ENCODE measurements around the gene RAB15.
"Not testable (repeated sequence)": the region's sequence is repeated elsewhere in the genome, so short reads cannot be mapped to it uniquely, and the experiment has no call there.

The RAB15 gene

DNA sequence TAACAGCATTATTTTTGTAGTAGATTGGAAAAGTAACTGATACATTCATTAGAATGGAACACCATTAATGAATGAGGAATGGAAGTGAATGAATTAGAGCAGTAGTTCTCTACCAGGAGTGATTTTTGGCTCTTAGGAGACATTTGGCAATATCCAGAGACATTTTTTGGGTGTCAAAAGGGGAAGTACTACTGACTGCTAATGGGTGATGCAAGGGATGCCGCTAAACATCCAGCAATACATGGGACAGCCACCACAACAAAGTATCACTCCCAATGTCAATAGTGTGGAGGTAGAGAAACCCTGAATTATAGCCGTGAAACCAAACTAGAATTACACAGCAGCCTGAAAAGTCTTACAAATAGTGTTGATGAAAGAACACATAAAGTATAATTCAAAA, 56.3 kb downstream of the RAB15 start:
- H3K27ac ChIP-seq (ENCODE audit: low read length), result no peak overlapping the region
- 0 out of 2 replicates have a peak, but pooled peaks cover 6% of the 10 kb centered on the region for H3K4me1 ChIP-seq (ENCODE audit: insufficient read depth, low read length)
- H3K36me3 ChIP-seq (ENCODE audit: insufficient read depth, low read depth, low read length), result no peaks in the 10 kb centered on the region
- no peaks in the 10 kb centered on the region for H3K9me3 ChIP-seq (ENCODE audit: insufficient read depth, low read depth, low read length)
- H3K27me3 ChIP-seq (ENCODE audit: insufficient read depth, low read length), result no peaks in the 10 kb centered on the region
- 0 out of 2 replicates have a peak overlapping the region, but pooled peaks have one; percentile 81 for H3K4me3 ChIP-seq (ENCODE audit: low read length)
- H3K9ac ChIP-seq (ENCODE audit: low read depth, low read length), result peak overlapping the region; percentile 96; the same call in 1 of the 2 replicates

DNA sequence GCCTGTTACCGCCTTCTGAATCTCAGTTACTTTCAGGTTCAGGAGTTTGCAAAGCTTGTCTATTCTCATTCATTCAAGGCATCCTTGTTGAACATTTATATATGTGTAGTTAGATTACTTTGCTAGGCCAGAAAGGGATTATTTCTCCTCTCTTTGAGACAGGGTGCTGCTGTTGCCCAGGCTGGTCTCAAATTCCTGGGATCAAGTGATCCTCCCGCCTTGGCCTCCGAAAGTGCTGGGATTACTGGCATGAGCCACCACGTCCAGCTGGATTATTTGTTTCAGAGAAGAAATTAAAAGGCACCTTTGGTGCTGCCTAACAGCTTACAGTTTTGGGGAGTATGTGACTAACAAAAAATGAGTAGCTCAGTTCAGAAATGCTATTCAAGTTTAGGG, 57.1 kb downstream of the RAB15 start:
- Histone ChIP-seq H3K9ac (ENCODE audit: low read depth, low read length) (peak overlapping the region; percentile 96), H3K27me3 (ENCODE audit: insufficient read depth, low read length) (no peaks in the 10 kb centered on the region), H3K27ac (ENCODE audit: low read length) (peak overlapping the region; percentile 92), H3K9me3 (ENCODE audit: insufficient read depth, low read depth, low read length) (no peaks in the 10 kb centered on the region), H3K4me3 (ENCODE audit: low read length) (peak overlapping the region; percentile 81), H3K4me1 (ENCODE audit: insufficient read depth, low read length) (0 out of 2 replicates have a peak, but pooled peaks cover 6% of the 10 kb centered on the region), H3K36me3 (ENCODE audit: insufficient read depth, low read depth, low read length) (no peaks in the 10 kb centered on the region)

DNA sequence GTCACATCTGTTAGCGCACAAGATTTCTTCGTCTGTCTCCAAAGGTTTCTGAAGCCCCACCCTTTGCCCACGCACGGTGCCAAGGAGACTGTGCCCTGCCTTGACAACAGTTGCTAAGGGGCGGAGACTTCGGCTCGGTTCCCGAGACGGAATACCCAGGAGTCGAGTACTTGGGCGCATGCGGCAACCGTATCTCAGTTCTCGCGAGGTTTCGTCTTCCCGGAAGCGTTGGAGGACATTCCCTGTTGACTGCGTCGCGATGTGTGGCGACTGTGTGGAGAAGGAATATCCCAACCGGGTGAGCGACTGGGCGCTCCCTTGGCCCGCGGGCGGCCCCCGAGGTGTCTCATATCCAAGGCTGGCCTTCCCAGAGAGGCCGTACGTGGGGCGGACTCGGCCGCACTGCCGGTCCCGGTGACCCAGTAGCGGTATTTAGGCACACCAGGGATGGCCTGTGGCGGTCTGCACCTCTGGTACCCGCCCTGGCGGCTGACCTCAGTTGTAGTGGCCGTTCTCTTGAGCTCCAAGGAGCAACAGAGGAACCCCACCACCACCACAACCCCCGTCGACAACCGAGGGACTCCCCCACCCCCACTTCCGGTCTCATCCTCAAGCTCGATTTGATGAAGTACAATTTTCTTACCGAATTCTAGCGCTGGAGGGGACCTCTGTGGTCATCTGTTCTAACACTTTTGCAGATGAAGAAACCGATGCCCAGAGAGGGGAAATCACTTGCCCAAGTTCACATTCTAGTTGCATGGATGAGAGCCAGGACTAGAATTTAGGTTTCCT, 57.7 kb downstream of the RAB15 start, which contains the start of gene CHURC1:
Gene CHURC1 (plus strand): TSS at position 219 of the 792 bp plus-strand sequence. CDS start 41 bp downstream, at position 260.
- Histone ChIP-seq H3K27ac (ENCODE audit: low read length) (peak within 1 kb of the TSS; percentile 92), H3K9ac (ENCODE audit: low read depth, low read length) (peak within 1 kb of the TSS; percentile 96), H3K4me3 (ENCODE audit: low read length) (peak within 1 kb of the TSS; percentile 81), H3K4me1 (ENCODE audit: insufficient read depth, low read length) (0 out of 2 replicates have a peak, but pooled peaks cover 6% of the 10 kb centered on the region), H3K27me3 (ENCODE audit: insufficient read depth, low read length) (no peaks in the 10 kb centered on the region), H3K9me3 (ENCODE audit: insufficient read depth, low read depth, low read length) (no peaks in the 10 kb centered on the region), H3K36me3 (ENCODE audit: insufficient read depth, low read depth, low read length) (no peaks in the 10 kb centered on the region)

GRCh38 chr14:64913477-64913876, 58.7 kb downstream of the RAB15 start:
- H3K36me3 ChIP-seq (ENCODE audit: insufficient read depth, low read depth, low read length); H3K27ac ChIP-seq (ENCODE audit: low read length); H3K9ac ChIP-seq (ENCODE audit: low read depth, low read length); H3K4me1 ChIP-seq (ENCODE audit: insufficient read depth, low read length); H3K9me3 ChIP-seq (ENCODE audit: insufficient read depth, low read depth, low read length); H3K27me3 ChIP-seq (ENCODE audit: insufficient read depth, low read length): not testable (repeated sequence)
- H3K4me3 ChIP-seq (ENCODE audit: low read length), result peak overlapping the region; percentile 81

DNA sequence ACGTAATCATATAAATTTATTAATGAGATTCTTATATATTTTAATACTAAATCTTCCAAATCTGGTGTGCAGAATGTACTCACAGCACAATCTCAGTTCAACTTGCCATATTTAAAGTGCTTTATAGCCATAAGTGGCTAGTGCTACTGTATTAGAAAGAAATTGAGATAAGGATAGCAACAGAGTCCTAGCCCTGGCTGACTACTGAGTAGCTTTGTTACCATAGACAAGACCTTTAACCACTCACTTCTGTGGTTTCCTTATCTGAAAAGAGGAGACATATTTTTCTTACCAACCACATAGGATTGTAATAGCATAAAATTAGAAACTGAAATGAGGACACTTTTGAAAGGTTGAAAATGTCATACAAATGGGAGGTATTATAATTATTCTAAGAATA, 59.9 kb downstream of the RAB15 start:
- Histone ChIP-seq H3K9me3 (ENCODE audit: insufficient read depth, low read depth, low read length) (no peaks in the 10 kb centered on the region), H3K36me3 (ENCODE audit: insufficient read depth, low read depth, low read length) (no peaks in the 10 kb centered on the region), H3K9ac (ENCODE audit: low read depth, low read length) (no peak overlapping the region), H3K27ac (ENCODE audit: low read length) (no peak overlapping the region), H3K4me3 (ENCODE audit: low read length) (no peak overlapping the region), H3K4me1 (ENCODE audit: insufficient read depth, low read length) (0 out of 2 replicates have a peak, but pooled peaks cover 6% of the 10 kb centered on the region), H3K27me3 (ENCODE audit: insufficient read depth, low read length) (no peaks in the 10 kb centered on the region)

GRCh38 chr14:64910847-64911495, 61.2 kb downstream of the RAB15 start:
- H3K4me1 ChIP-seq (ENCODE audit: insufficient read depth, low read length), result 0 out of 2 replicates have a peak, but pooled peaks cover 6% of the 10 kb centered on the region
- H3K4me3 ChIP-seq (ENCODE audit: low read length), result no peak overlapping the region
- no peaks in the 10 kb centered on the region for H3K36me3 ChIP-seq (ENCODE audit: insufficient read depth, low read depth, low read length)
- H3K27ac ChIP-seq (ENCODE audit: low read length), result no peak overlapping the region
- no peak overlapping the region for H3K9ac ChIP-seq (ENCODE audit: low read depth, low read length)
- H3K9me3 ChIP-seq (ENCODE audit: insufficient read depth, low read depth, low read length), result no peaks in the 10 kb centered on the region
- no peaks in the 10 kb centered on the region for H3K27me3 ChIP-seq (ENCODE audit: insufficient read depth, low read length)

DNA sequence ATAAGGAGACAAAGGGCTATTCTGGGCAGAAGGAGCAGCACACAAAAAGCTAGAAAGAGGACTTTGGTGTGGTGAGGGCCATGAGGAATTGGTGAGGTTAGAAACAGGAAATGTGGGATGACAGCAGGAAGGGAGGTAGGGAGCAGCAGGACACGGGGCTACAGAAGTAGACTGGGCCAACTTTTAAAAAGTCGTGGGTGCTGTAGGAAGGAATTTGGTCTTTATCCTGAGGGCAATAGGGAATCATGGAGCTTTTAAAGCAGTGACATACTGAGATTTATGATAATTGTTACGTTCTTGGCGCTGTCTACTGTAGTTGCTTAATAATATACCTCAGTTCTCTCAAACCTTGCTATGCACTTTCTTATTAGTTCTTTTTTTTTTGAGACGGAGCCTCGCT, 66.1 kb downstream of the RAB15 start:
- no peaks in the 10 kb centered on the region for H3K4me1 ChIP-seq (ENCODE audit: insufficient read depth, low read length)

DNA sequence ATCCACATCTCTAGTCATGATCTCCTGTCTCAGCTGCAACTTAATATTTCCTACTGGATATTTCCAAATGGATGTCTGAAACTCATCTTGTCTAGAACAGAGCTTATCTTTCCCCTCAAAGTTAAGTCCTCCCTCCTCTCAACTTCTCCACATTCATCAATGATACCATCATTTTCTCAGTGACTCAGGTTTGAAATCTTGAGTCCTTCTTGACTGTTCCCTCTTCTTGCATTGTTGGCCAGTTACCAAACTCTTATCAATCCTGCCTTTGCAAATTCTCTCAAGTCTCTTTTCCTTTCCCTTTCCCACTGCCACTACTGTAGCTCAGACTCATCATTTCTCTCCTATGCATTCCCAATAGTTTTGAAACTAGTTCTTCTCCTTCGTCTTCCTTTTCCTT, 72.2 kb downstream of the RAB15 start:
- no peak overlapping the region for H3K9ac ChIP-seq (ENCODE audit: low read depth, low read length)

More for the DNA sequence above, 66.1 kb downstream of the RAB15 start:
- no peak overlapping the region for H3K4me3 ChIP-seq (ENCODE audit: low read length)
- no peak overlapping the region for H3K9ac ChIP-seq (ENCODE audit: low read depth, low read length)
- H3K9me3 ChIP-seq (ENCODE audit: insufficient read depth, low read depth, low read length), result no peaks in the 10 kb centered on the region
- H3K36me3 ChIP-seq (ENCODE audit: insufficient read depth, low read depth, low read length), result no peaks in the 10 kb centered on the region
- H3K27ac ChIP-seq (ENCODE audit: low read length), result no peak overlapping the region
- H3K27me3 ChIP-seq (ENCODE audit: insufficient read depth, low read length), result no peaks in the 10 kb centered on the region

More for the DNA sequence above, 72.2 kb downstream of the RAB15 start:
- Histone ChIP-seq H3K9me3 (ENCODE audit: insufficient read depth, low read depth, low read length) (no peaks in the 10 kb centered on the region), H3K36me3 (ENCODE audit: insufficient read depth, low read depth, low read length) (no peaks in the 10 kb centered on the region), H3K27ac (ENCODE audit: low read length) (no peak overlapping the region), H3K4me3 (ENCODE audit: low read length) (no peak overlapping the region), H3K27me3 (ENCODE audit: insufficient read depth, low read length) (no peaks in the 10 kb centered on the region), H3K4me1 (ENCODE audit: insufficient read depth, low read length) (no peaks in the 10 kb centered on the region)
